Measurements from ENCODE around the gene TSR3.

The TSR3 gene

GRCh38 chr16:1310832-1311200, 40.9 kb downstream of the TSR3 start:
- DNase-seq (ENCODE audit: low read depth in 3 of 3, low spot score in 1 of 3) = no peak

DNA sequence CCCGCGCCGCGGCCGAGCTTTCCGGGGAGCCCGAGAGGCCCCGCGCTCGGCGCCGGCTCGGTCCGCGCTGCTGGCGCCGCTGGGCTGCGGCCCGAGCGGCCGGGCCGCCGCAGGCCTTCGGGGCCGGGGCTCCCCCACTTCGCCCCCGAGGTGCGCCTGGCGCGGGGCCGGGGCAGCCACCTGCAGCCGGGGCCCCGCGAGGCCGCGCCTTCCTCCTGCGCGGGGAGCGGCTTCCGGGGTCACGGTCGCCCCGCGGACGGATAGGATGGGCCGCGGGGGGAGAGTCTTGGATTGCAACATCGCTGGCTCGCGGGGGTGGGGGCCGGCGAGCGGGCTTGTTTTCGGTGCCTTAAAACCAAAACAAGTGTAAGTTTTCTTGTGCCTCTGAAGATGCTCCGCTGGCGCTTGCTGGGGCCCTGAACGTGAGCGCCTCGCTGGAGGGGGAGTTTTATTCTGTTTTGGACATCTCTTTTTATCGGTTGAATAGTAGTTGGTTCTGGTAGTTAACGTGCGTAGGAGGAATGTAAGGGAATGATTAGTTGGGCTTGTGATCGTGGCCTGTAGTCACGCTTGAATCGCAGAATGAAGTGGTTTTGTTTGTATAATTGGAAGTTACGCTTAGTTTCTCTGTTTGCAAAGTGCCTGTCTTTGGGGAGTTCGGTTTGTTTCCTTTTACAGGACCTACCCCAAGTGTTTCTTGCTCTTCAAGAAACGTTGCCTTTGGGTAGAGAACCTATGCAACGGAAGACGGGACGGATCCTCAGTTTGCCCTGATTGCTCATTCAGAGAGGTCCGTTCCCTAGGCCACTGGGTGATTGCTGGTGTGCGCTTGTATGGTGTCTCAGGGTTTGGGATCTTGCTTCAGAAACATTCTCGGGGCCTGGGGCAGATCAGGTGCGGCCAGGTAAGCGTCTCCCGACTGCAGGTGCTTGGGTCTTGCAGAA, 41.5 kb downstream of the TSR3 start:
- peak in 2 of 3 donors; percentile 21 to 33 for DNase-seq (ENCODE audit: low read depth in 3 of 3, low spot score in 1 of 3)

DNA sequence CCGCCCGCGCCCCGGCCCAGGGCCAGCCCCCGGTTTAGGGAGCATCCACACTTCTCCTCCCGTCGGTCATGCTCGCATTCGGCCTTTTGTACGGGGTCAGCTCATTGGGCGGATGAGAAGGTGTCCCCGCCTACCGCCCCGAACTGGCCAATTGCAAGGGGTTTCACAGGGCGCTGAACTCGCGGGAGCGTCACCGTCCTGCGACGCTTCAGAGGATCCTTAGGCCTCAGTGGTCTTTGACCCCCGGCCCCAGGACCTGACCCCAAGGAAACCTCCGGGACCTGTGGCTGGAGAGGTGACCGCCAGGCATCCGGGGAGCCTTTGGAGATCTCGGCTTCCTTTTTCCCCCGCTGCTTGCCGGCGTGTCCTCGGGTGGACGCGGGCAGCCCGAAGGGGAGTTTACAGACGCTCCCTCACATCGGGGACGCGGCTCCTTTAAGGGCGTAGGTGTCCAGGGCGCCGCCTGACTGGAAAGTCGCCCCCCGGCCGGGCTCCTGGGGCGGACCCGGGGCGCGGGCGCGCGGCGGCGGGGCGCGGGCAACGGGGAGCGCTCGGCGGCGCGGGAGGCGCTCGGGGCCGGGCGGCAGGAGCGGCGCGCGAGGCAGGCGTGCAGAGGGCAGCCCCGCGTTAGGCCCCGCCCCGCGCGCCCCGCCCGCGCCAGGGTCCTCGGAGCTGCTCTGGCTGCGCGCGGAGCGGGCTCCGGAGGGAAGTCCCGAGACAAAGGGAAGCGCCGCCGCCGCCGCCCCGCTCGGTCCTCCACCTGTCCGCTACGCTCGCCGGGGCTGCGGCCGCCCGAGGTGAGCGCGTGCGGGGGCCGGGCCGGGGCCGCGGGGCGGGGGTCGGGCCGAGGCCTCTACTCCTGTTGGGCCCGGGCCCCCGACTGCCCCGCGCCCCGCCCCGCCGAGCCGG, 42.4 kb downstream of the TSR3 start, which contains the start of gene UBE2I:
UBE2I (plus strand) TSS at position 660 of the 909 bp plus-strand sequence. CDS start 4,395 bp downstream, outside the sequence.
- peak; percentile 95 to 98 (median 97) for DNase-seq (ENCODE audit: low read depth in 3 of 3, low spot score in 1 of 3)

DNA sequence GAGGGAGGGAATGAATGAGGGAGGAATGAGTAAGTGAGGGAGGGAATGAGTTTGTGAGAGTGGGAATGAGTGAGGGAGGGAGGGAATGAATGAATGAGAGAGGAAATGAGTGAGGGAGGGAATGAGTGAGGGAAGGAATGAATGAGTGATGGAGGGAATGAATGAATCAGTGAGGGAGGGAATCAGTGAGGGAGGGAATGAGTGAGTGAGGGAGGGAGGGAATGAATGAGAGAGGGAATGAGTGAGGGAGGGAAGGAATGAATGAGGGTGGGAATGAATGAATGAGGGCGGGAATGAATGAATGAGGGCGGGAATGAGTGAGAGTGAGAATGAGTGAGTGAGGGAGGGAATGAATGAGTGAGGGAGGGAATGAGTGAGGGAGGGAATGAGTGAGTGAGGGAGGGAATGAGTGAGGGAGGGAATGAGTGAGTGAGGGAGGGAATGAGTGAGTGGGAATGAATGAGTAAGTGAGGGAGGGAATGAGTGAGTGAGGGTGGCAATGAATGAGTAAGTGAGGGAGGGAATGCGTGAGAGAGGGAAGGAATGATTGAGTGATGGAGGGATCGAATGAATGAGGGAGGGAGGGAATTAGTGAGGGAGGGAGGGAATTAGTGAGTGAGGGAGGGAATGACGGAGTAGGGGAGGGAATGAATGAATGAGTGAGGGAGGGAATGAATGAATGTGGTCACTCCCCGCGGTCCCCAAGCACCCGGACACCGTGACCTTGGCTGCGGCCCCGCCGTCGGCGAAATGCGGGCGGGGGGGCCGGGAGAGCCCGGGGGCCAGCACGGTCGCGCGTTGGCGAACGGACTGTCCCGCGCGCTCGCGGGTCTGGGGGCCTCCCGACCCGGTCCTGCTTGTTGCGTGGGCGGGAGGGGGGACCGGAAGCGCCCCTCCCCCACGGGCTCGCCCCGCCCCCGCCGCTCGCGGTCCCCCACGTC, 43.4 kb downstream of the TSR3 start:
- DNase-seq (ENCODE audit: low read depth in 3 of 3, low spot score in 1 of 3) = no peak

- DNase-seq (ENCODE audit: low read depth in 3 of 3, low spot score in 1 of 3) = no peak
Measured at GRCh38 chr16:1306334-1306733, 45.3 kb downstream of the TSR3 start.

DNA sequence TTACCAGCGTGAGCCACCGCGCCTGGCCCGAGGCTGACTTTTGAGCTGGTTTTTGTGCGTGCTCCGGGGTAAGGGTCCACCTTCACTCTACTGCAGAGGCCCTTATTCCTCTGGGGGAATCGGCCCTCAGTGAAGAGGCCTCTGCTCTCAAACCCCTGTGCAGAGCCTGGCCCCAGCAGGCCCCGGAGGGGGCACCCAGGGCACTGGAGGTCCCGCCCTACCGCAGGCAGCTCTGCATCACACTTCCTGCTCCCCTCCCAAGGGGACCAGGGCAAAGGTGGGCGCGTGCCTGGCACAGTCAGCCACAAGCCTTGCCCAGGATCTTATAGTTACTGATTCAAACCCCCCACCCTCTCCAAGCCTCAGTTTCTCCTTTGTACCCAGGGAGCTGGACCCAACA, 45.9 kb downstream of the TSR3 start:
- no peak for DNase-seq (ENCODE audit: low read depth in 3 of 3, low spot score in 1 of 3)

GRCh38 chr16:1301562-1301961, 50.1 kb downstream of the TSR3 start:
- no peak for DNase-seq (ENCODE audit: low read depth in 3 of 3, low spot score in 1 of 3)

DNA sequence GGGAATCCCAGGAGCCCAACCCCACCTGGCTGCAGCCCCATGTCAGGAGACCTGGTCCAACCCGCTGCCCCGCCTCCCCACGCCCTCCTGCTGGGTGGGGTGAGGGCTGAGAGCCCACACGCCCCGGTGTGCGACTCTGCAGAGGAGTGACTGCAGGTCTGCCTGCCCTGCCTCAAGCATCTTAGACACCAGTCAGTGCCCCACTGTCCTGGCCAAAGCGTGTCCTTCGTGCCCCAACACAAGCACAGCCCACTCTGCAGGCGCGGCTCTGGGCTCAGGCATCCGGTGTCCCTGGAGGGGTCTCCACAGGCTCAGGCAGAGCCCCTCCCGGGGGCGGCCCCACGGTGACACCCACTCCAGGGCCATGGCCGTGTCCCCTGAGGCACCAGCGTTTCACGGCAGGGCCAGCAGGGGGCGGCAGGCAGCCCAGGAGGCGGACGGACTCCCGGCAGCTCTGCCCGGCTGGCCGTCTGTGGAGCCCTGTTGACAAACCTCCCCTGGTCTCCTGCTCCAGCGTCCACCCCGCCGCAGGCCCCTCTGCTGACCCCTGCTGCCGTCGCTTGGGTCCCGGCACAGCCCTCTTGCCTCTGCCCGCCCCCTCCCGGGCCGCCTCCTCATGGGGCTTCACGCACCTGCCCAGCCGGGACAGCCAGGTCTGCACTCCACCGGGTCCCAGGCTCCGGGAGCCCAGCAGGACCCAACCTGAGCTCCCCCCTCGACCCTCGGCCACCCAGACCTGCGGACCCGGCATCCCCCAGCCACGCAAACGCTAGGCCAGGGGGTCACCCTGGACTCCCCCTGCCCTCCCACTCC, 50.8 kb downstream of the TSR3 start:
- peak; percentile 35 to 58 (median 37) for DNase-seq (ENCODE audit: low read depth in 3 of 3, low spot score in 1 of 3)

DNA sequence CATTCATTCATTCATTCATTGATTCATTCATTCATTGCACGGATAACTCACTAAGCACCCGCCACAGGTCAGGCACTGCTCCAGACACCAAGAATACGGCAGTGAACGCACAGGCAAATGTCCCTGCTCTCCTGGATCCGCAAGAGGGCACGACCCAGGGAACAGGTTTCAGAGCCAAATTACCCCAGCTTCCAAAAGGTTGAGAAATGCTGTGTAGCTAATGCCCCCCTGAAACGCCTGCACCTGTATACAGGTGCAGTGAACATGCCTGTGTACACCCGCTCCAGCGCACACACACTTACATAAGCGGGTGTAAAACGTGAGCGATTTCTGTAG, 51.8 kb downstream of the TSR3 start:
- DNase-seq (ENCODE audit: low read depth in 3 of 3, low spot score in 1 of 3) = no peak
